K562 treated with DMSO at 1 percent for 4 hours (cell line): ENCODE measurements around the gene HMGB2. TPM values are rescaled to one million over a fixed set of nuclear protein-coding genes. Genes with fewer than 3 reads are reported as not detected.

Source experiments
- total RNA-seq: library from RNA; unstranded; fragments of 300-600 nt; gene quantifications from 2 replicates; pipeline ENCODE4 v1.2.3, GENCODE V29; 2022; ENCODE audit not compliant: insufficient read depth

HMGB2 gene
- 365 and 408 TPM in 2 replicates for total RNA-seq

DNA sequence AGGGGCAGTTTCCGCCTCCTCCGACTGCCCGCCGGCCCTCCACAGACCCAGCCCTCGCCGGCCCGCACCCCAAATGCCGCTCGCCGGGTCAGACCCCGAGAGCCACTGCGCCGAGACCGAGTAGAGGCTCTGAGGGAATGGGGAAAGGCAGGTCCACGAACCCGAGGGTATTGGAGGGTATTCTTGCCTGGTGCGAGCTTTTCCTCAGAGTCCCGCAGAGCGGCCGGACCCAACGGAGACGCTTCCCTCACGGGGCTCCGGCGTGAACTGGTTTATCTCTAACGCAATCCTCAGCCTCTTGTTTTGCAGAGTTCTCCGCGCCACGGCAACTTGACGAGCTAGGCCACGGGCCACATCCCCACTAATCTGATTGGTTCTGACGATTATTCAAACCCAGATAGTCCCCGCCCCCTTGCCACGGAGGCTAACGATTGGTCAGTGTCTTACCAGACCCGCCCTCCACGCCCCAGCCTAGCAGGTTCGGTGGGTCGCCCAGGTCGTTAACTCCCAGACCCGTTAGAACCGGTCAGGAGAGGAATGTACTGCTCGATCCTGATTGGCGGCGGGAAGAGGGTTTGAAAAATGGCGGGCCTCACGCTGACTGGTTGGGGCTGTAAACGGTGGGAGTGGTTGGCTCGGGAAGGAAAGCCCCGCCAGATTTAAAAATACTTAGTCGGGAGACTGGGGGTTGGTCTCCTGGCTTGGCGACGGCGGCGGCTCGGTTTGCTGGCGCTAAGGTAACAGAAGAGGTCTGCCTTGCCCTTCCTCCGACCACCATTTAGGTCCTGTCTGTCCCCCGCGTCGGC lies at the start of gene HMGB2:
Gene HMGB2, minus strand, starts transcription at position 274 of the 806 bp plus-strand sequence. CDS start 709 bp downstream, outside the sequence.

DNA sequence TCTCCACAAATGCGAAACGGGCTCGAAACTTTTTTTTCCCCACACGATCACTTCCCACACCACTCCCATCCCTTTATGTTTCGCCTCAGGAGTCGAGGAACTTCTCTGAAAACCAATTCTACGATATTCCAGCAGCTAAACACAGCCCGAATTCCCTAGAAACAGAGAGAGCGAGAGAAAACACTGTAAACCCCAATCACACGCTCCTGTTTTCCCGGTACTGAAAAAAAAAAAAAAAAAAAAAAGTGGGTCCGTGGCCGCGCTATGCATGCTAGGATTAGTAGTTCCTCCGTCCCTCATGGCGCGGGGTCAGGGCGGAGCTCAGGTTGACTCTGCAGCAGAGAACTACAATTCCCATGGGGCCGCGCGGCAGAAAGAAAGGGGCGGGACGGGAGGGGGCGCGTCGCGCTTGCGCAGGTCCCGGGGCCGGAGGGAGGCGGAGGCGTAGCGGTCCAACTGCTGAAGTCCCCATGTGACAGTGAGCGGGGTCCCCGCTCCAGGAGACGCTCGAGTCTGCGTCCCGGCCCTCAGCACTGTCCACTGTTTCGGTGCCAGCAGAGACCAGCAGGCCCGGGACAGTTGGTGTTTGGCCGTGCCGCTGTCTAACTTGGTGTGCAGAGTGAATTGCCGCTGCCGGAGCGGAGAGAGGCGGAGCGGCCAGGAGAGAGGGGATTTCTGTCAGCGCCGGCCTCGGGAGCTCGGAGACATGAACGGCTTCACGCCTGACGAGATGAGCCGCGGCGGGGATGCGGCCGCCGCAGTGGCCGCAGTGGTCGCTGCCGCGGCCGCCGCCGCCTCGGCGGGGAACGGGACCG lies 36.5 kb upstream of the HMGB2 start, which contains the start of gene SAP30:
Gene SAP30, plus strand, starts transcription at position 478 of the 815 bp plus-strand sequence. Its CDS starts 229 bp downstream, at position 707.

Other genes with a start within 250 kb of the HMGB2 start
- gene GALNT7, start 165.5 kb downstream of the HMGB2 start, total RNA-seq: 18.7 and 19.5 TPM in 2 replicates
- 42.2 and 45.7 TPM in 2 replicates for gene SAP30, start 36.6 kb upstream of the HMGB2 start, total RNA-seq
- gene SCRG1, start 64.8 kb upstream of the HMGB2 start, total RNA-seq: not detected in 2 replicates
- 0.82 and 2.6 TPM in 2 replicates for gene HAND2, start 195.9 kb upstream of the HMGB2 start, total RNA-seq